Transverse colon (tissue), 4 donors: ENCODE data around the gene ZSCAN1. TPM values are rescaled to one million over a fixed set of nuclear protein-coding genes. Genes with fewer than 3 reads are reported as not detected.

ENCODE experiments used
- DNase-seq: peaks from one replicate; pipeline ENCODE4 v3.0.0-alpha.2; 2019
- H3K27ac ChIP-seq, 4 donors: fragments of 200-600 bp; sonication (generic); 2 replicates each; pipeline ENCODE4 v1.5.1; 2016 to 2018; ENCODE audit warnings: inconsistent platforms in 4 of 4
- H3K27me3 ChIP-seq: fragments of 200-600 bp; sonication (generic); 2 replicates; pipeline ENCODE4 v1.5.1; 2017; ENCODE audit warnings: inconsistent platforms
- H3K36me3 ChIP-seq, 4 donors: fragments of 200-600 bp; sonication (generic); 2 replicates each; pipeline ENCODE4 v1.5.1; 2017 to 2019; ENCODE audit warnings: inconsistent platforms in 4 of 4
- H3K4me1 ChIP-seq, 4 donors: fragments of 200-600 bp; sonication (generic); 2 replicates each; pipeline ENCODE4 v1.5.1; 2017 to 2020; ENCODE audit warnings: inconsistent platforms in 4 of 4
- H3K4me3 ChIP-seq, 4 donors: fragments of 200-600 bp; sonication (generic); 1 replicate in 1 of 4; 2 replicates in 3 of 4; pipeline versions ENCODE4 v1.5.1 to v1.6.1; 2017 to 2019; ENCODE audit warnings: inconsistent platforms in 4 of 4
- H3K9me3 ChIP-seq, 2 donors: fragments of 200-600 bp; sonication (generic); 2 replicates each; pipeline ENCODE4 v1.5.1; 2017 to 2019; ENCODE audit warnings: inconsistent platforms in 2 of 2
- CTCF ChIP-seq, 5 experiments: fragments of 200-600 bp in 3 of 5; fragments of 450-650 bp in 2 of 5; sonication (generic) in 3 of 5; IDR thresholded peaks; 1 replicate in 2 of 5; 2 replicates in 3 of 5; pipeline ENCODE4 v1.5.1; 2016 to 2017; ENCODE audit warnings: antibody characterized with exemption in 5 of 5, inconsistent platforms in 3 of 5, mild to moderate bottlenecking in 2 of 5, moderate library complexity in 1 of 5
- EP300 ChIP-seq: sonication (generic); formaldehyde crosslinking; IDR thresholded peaks from one replicate; pipeline ENCODE4 v1.6.1; 2017; ENCODE audit warnings: antibody characterized with exemption, low read depth
- POLR2A ChIP-seq: fragments of 450-650 bp; IDR thresholded peaks from one replicate; pipeline ENCODE4 v1.6.1; 2016; ENCODE audit warnings: antibody characterized with exemption, mild to moderate bottlenecking, moderate library complexity
- POLR2AphosphoS5 ChIP-seq, 3 donors: sonication (generic); formaldehyde crosslinking; IDR thresholded peaks; one replicate each; pipeline ENCODE4 v1.6.1; 2016; ENCODE audit warnings: antibody characterized with exemption in 3 of 3
- WGBS, 2 donors: methylation state at CpG; one replicate each; pipeline ENCODE4 v1.1.5; 2018; ENCODE audit warnings: low coverage in 1 of 2; 5-methylcytosine and 5-hydroxymethylcytosine counted together
- in situ Hi-C, 4 donors: fragments of 200-750 bp; cut with MboI; loops; one replicate each; pipeline versions ENCODE4 v1.15.0 to v1.15.1; 2017; ENCODE audit warnings: low sequenced_read_pairs in 3 of 4, low pct_ligation_motif_present in 1 of 4, low pct_unique_long_range_greater_than_20kb in 1 of 4
- intact Hi-C: fragments of 100-400 bp; cut with DNase I; formaldehyde crosslinking; loops from one replicate; pipeline ENCODE4 v1.15.1; 2023; ENCODE audit warnings: low total_unique reads
- total RNA-seq, 4 donors: library from RNA; depleted of rRNA; stranded (reverse); fragments of >200 nt; gene quantifications; one replicate each; pipeline ENCODE4 v1.1.0, GENCODE V29; 2016

ZSCAN1 gene
- total RNA-seq, 4 donors from 2014 or later = not detected

- H3K4me1 ChIP-seq = no peaks in the 10 kb centered on the region
- in situ Hi-C loops (no loop called here), intact Hi-C loops (no loop called here)
- H3K27me3 ChIP-seq = no peaks in the 10 kb centered on the region
- peaks cover 0 to 31% (median 9%) of the 10 kb centered on the region in 4 donors for H3K36me3 ChIP-seq
- H3K27ac ChIP-seq = no peak overlapping the region
- peaks cover 35 to 36% of the 10 kb centered on the region in 2 donors for H3K9me3 ChIP-seq
- 94% methylated on average over 16 of the region's 16 CpGs; no CpG with 5 or more reads in 1 of the 2 donors for WGBS, 2 donors
- TF ChIP-seq EP300 (no peak), CTCF (IDR thresholded peaks at IDR 0.05) (no peak), POLR2AphosphoS5 (IDR thresholded peaks at IDR 0.05) (no peak), POLR2A (no peak)
- no peak for DNase-seq
- no peak overlapping the region for H3K4me3 ChIP-seq
Measured at GRCh38 chr19:58089846-58090245, 56.0 kb downstream of the ZSCAN1 start.

GRCh38 chr19:58091251-58091995, 57.6 kb downstream of the ZSCAN1 start:
- no peak overlapping the region for H3K27ac ChIP-seq
- in situ Hi-C loops = no loop called here
- TF ChIP-seq POLR2A (no peak), CTCF (IDR thresholded peaks at IDR 0.05) (no peak), EP300 (no peak), POLR2AphosphoS5 (IDR thresholded peaks at IDR 0.05) (no peak)
- no peaks in the 10 kb centered on the region for H3K27me3 ChIP-seq
- peaks cover 0 to 17% (median 2%) of the 10 kb centered on the region in 4 donors for H3K36me3 ChIP-seq
- intact Hi-C loops = no loop called here
- no peak for DNase-seq
- WGBS, 2 donors = 75% methylated on average over 11 of the region's 11 CpGs; no CpG with 5 or more reads in 1 of the 2 donors
- peaks cover 20 to 22% of the 10 kb centered on the region in 2 donors for H3K9me3 ChIP-seq
- H3K4me3 ChIP-seq = no peak overlapping the region
- no peaks in the 10 kb centered on the region for H3K4me1 ChIP-seq

- no peak for DNase-seq
- intact Hi-C loops (no loop called here), in situ Hi-C loops (no loop called here)
- 94 to 100% methylated on average over 2 to 7 of the region's 7 CpGs for WGBS, 2 donors
- Histone ChIP-seq H3K27ac (no peak overlapping the region), H3K4me1 (peaks cover 0 to 10% (median 5%) of the 10 kb centered on the region in 4 donors), H3K27me3 (no peaks in the 10 kb centered on the region), H3K4me3 (no peak overlapping the region), H3K36me3 (peaks cover 0 to under 1% (median 0%) of the 10 kb centered on the region in 4 donors), H3K9me3 (peaks cover 9 to 14% of the 10 kb centered on the region in 2 donors)
- TF ChIP-seq EP300 (no peak), POLR2A (no peak), CTCF (IDR thresholded peaks at IDR 0.05) (no peak), POLR2AphosphoS5 (IDR thresholded peaks at IDR 0.05) (no peak)
Measured at GRCh38 chr19:58093071-58093470, 59.2 kb downstream of the ZSCAN1 start.

- WGBS, 2 donors = 96% methylated on average over 10 of the region's 10 CpGs; no CpG with 5 or more reads in 1 of the 2 donors
- TF ChIP-seq POLR2A = no peak
- no peak for TF ChIP-seq EP300
- no peak for TF ChIP-seq CTCF (IDR thresholded peaks at IDR 0.05)
- TF ChIP-seq POLR2AphosphoS5 (IDR thresholded peaks at IDR 0.05) = no peak
- Histone ChIP-seq H3K4me3 (no peak overlapping the region), H3K9me3 (peaks cover 0 to 10% of the 10 kb centered on the region in 2 donors), H3K36me3 (no peaks in the 10 kb centered on the region), H3K4me1 (peaks cover 0 to 16% (median 7%) of the 10 kb centered on the region in 4 donors), H3K27me3 (no peaks in the 10 kb centered on the region), H3K27ac (no peak overlapping the region)
- DNase-seq = no peak
- intact Hi-C loops (no loop called here), in situ Hi-C loops (no loop called here)
Measured at GRCh38 chr19:58095328-58095727, 61.5 kb downstream of the ZSCAN1 start.
